B cell (primary cell): ENCODE results near the gene C9orf152. TPM values are rescaled to one million over a fixed set of nuclear protein-coding genes. Genes with fewer than 3 reads are reported as not detected.

Source experiments
- ATAC-seq: fragments of 200-7000 bp; cut with Tn5 transposase; one replicate; pipeline ENCODE4 v1.10.0; 2021; ENCODE audit warnings: low read depth, mild to moderate bottlenecking, moderate number of reproducible peaks, moderate library complexity
- CTCF ChIA-PET: fragments of 350-600 bp; sonication (Branson Sonifier 250); formaldehyde crosslinking; loops from one replicate; lab custom pipeline; 2021; ENCODE audit warnings: antibody characterized with exemption, inconsistent platforms; lab: Charles Lee
- POLR2A ChIA-PET: fragments of 350-600 bp; sonication (Branson Sonifier 250); formaldehyde crosslinking; loops from one replicate; lab custom pipeline; 2021; ENCODE audit warnings: antibody characterized with exemption; lab: Charles Lee
- DNase-seq: peaks from one replicate; pipeline ENCODE4 v3.0.0; 2013
- H2AFZ ChIP-seq: 2 replicates; pipeline ENCODE4 v1.6.1; 2012; ENCODE audit warnings: mild to moderate bottlenecking, low read depth, low read length; ENCODE audit not compliant: insufficient read depth, poor library complexity, severe bottlenecking
- H3K27ac ChIP-seq, 2 donors: 1 replicate in 1 of 2; 2 replicates in 1 of 2; pipeline ENCODE4 v1.5.1; 2012 to 2013; ENCODE audit warnings: low read length in 2 of 2, mild to moderate bottlenecking in 2 of 2, moderate library complexity in 1 of 2
- H3K27me3 ChIP-seq, 4 experiments: fragments of 200-600 bp in 1 of 4; sonication (generic) in 1 of 4; replicated peaks in 1 of 4; 1 replicate in 2 of 4; 2 replicates in 2 of 4; pipeline versions ENCODE4 v1.6.1 to v1.7.0; 2013 to 2016; ENCODE audit warnings: low read length in 3 of 4, mild to moderate bottlenecking in 2 of 4, mixed read lengths in 1 of 4, moderate library complexity in 1 of 4; ENCODE audit not compliant: insufficient read depth in 4 of 4, control insufficient read depth in 3 of 4; ENCODE audit errors: control extremely low read depth in 1 of 4
- H3K36me3 ChIP-seq, 2 experiments: replicated peaks in 1 of 2; 1 replicate in 1 of 2; 2 replicates in 1 of 2; pipeline versions ENCODE4 v1.6.1 to v1.7.1; 2013; ENCODE audit warnings: low read length in 1 of 2; ENCODE audit not compliant: insufficient read depth in 2 of 2, control insufficient read depth in 1 of 2; ENCODE audit errors: control extremely low read depth in 1 of 2, extremely low read depth in 1 of 2
- H3K4me1 ChIP-seq, 2 donors: fragments of 200-600 bp in 1 of 2; sonication (generic) in 1 of 2; 1 replicate in 1 of 2; 2 replicates in 1 of 2; pipeline versions ENCODE4 v1.5.1 to v1.6.1; 2013 to 2017; ENCODE audit warnings: low read length in 2 of 2; ENCODE audit not compliant: control insufficient read depth in 2 of 2, insufficient read depth in 2 of 2
- H3K4me2 ChIP-seq: replicated peaks from 2 replicates; pipeline ENCODE3; 2012; ENCODE audit warnings: mild to moderate bottlenecking, low read depth, low read length; ENCODE audit not compliant: poor library complexity, severe bottlenecking
- H3K4me3 ChIP-seq, 5 experiments: fragments of 200-600 bp in 1 of 5; sonication (generic) in 1 of 5; 1 replicate in 3 of 5; 2 replicates in 2 of 5; pipeline versions ENCODE4 v1.5.1 to v1.7.0; 2011 to 2016; ENCODE audit warnings: low read length in 4 of 5, mild to moderate bottlenecking in 4 of 5, low read depth in 2 of 5, control low read depth in 1 of 5, moderate library complexity in 1 of 5; ENCODE audit not compliant: insufficient read depth in 1 of 5; ENCODE audit errors: control extremely low read depth in 1 of 5, extremely low read depth in 1 of 5
- H3K79me2 ChIP-seq: fragments of 200-600 bp; sonication (generic); one replicate; pipeline ENCODE4 v1.6.0; 2016; ENCODE audit warnings: low read length; ENCODE audit not compliant: control insufficient read depth, insufficient read depth
- H3K9ac ChIP-seq: fragments of 200-600 bp; sonication (generic); 2 replicates; pipeline ENCODE4 v1.6.1; 2017; ENCODE audit warnings: mild to moderate bottlenecking, low read length, moderate library complexity
- H3K9me3 ChIP-seq, 3 donors: one replicate each; pipeline versions ENCODE4 v1.6.1 to v1.7.1; 2013; ENCODE audit warnings: low read length in 2 of 3; ENCODE audit not compliant: control insufficient read depth in 2 of 3, insufficient read depth in 1 of 3; ENCODE audit errors: control extremely low read depth in 1 of 3
- H4K20me1 ChIP-seq: 2 replicates; pipeline ENCODE4 v1.6.0; 2012; ENCODE audit warnings: mild to moderate bottlenecking, low read length; ENCODE audit not compliant: insufficient read depth, control insufficient read depth, poor library complexity, severe bottlenecking
- H3K27ac Mint-ChIP-seq: one replicate; pipeline ENCODE4 v1.8.0; 2021; ENCODE audit warnings: mixed read lengths
- H3K27me3 Mint-ChIP-seq: one replicate; pipeline ENCODE4 v1.8.0; 2021; ENCODE audit warnings: mixed read lengths
- H3K4me1 Mint-ChIP-seq: one replicate; pipeline ENCODE4 v1.8.0; 2021; ENCODE audit warnings: mixed read lengths
- H3K4me3 Mint-ChIP-seq: one replicate; pipeline ENCODE4 v1.8.0; 2021; ENCODE audit warnings: mixed read lengths
- H3K9me3 Mint-ChIP-seq: one replicate; pipeline ENCODE4 v1.8.0; 2022; ENCODE audit warnings: mixed read lengths; ENCODE audit not compliant: insufficient read depth
- EZH2 ChIP-seq: IDR thresholded peaks from 2 replicates; pipeline ENCODE4 v1.6.1; 2012; ENCODE audit warnings: borderline replicate concordance, low read depth, mild to moderate bottlenecking, moderate library complexity, low read length; ENCODE audit not compliant: insufficient read depth, poor library complexity, severe bottlenecking
- WGBS: methylation state at CpG from one replicate; pipeline ENCODE4 v1.1.5; 2013; ENCODE audit warnings: missing lambda C conversion rate; ENCODE audit not compliant: insufficient coverage; 5-methylcytosine and 5-hydroxymethylcytosine counted together
- intact Hi-C: fragments of 100-400 bp; cut with micrococcal nuclease; formaldehyde crosslinking; loops from one replicate; pipeline ENCODE4 v1.10.0; 2022
- polyA plus RNA-seq: library from polyadenylated mRNA; depleted of rRNA; stranded (reverse); fragments of >200 nt; gene quantifications from 2 replicates; pipeline ENCODE4 v1.2.3, GENCODE V29; 2012
- total RNA-seq, 2 donors: library from RNA; stranded (reverse); fragments of 120-200 nt in 1 of 2; gene quantifications; 1 replicate in 1 of 2; 2 replicates in 1 of 2; pipeline versions ENCODE4 v1.2.3 to v1.2.4, GENCODE V29; 2013 to 2022
- TF ChIP-seq, protein P1 (sequence below): fragments of 200-600 bp; IDR thresholded peaks from one replicate; pipeline ENCODE4 v1.8.0; 2022; ENCODE audit warnings: antibody characterized with exemption, mild to moderate bottlenecking

Gene C9orf152
- total and polyA plus RNA-seq, 2 donors (not counting 1 experiment from before 2014, with no cell fraction given) = not detected

DNA sequence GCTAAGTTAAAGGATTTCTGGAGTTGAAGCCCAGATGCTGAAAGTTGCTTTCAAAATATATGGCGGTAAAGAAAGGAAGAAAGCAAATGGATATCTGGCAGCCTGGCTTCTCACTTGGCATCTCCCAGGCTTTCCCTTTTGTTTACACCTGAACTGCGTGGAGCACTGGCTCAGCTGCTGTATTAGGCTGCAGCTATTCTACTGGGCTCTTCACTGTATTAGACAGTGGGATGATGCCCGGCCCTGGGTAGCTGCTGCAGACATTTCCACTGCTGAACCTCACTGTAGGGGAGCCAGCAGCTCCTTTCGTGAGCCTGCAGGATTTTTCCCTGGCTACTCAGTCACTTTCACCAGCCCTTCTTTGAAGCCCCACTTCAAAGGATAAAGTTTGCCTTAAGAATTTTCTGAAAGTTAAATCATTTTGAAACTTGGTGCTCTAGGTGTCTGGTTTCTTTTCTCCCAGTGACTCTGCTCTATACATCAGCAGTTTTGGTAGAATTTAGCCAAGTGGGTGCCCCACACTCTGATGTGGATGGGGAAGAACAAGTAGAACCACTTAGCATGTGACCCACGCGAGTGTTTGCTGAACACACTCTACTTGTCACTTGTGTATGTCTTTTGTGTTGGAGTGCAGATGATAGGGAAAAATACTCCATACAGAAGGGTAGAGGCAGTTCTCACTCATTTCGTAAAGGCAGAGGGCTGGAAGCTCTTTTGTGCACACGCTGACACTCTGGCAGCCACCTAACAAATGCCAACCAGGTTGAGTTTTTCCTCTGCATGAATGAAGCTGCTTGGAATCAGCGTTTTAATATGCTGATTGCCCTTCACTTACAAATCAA, 49.9 kb downstream of the C9orf152 start:
- DNase-seq (no peak), ATAC-seq (no peak)
- Histone ChIP-seq H4K20me1 (peaks cover 98% of the 10 kb centered on the region), H3K4me1 (peaks cover 76 to 79% of the 10 kb centered on the region in 2 donors), H3K27me3 (no peaks in the 10 kb centered on the region), H3K79me2 (peaks cover 100% of the 10 kb centered on the region), H2AFZ (no peak overlapping the region), H3K36me3 (peaks cover 9 to 85% of the 10 kb centered on the region in 2 experiments), H3K27ac (peak overlapping the region in 1 of 2 donors; percentile 38), H3K9me3 (no peaks in the 10 kb centered on the region), H3K4me3 (no peak overlapping the region), H3K4me2 (peak overlapping the region; percentile 42), H3K9ac (no peak overlapping the region)
- Mint-ChIP-seq H3K27ac (peak overlapping the region; percentile 80), H3K4me1 (peaks cover 89% of the 10 kb centered on the region), H3K27me3 (no peaks in the 10 kb centered on the region), H3K9me3 (no peaks in the 10 kb centered on the region), H3K4me3 (no peak overlapping the region)
- ChIA-PET CTCF (interaction anchor here (0.8 to 12.2 kb wide), 5 partner anchors 13 to 254 kb away, joined by 3 to 250 read pairs (median 3); no protein-coding TSS in a partner anchor), POLR2A (no interaction called here)
- TF ChIP-seq EZH2 = no peak
- TF ChIP-seq, protein P1, sequence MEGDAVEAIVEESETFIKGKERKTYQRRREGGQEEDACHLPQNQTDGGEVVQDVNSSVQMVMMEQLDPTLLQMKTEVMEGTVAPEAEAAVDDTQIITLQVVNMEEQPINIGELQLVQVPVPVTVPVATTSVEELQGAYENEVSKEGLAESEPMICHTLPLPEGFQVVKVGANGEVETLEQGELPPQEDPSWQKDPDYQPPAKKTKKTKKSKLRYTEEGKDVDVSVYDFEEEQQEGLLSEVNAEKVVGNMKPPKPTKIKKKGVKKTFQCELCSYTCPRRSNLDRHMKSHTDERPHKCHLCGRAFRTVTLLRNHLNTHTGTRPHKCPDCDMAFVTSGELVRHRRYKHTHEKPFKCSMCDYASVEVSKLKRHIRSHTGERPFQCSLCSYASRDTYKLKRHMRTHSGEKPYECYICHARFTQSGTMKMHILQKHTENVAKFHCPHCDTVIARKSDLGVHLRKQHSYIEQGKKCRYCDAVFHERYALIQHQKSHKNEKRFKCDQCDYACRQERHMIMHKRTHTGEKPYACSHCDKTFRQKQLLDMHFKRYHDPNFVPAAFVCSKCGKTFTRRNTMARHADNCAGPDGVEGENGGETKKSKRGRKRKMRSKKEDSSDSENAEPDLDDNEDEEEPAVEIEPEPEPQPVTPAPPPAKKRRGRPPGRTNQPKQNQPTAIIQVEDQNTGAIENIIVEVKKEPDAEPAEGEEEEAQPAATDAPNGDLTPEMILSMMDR = no peak
- WGBS = 83% methylated on average over 7 of the region's 9 CpGs
- intact Hi-C loops = no loop called here

DNA sequence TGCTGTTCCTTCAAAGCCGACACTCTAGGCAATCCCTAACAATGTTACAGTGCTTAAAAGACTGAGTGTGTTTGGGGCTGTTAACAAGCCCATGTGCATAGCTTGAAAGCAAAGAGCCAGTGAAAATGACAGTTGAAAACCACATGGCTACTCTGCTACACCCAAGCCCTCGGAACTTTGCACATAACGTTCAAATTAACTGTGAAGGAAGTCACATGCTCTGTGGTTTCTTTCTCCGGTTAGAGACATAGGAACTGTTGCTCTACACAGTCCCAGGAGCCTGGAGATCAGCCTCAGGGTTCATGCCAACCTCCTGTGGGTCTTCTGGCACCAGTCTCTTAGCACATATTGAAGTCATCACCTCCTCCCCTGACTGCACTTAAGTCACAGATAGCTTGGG, 51.1 kb downstream of the C9orf152 start:
- peaks cover 80 to 84% of the 10 kb centered on the region in 2 donors for H3K4me1 ChIP-seq
- no peaks in the 10 kb centered on the region for H3K9me3 ChIP-seq
- Mint-ChIP-seq H3K27me3 (no peaks in the 10 kb centered on the region), H3K4me1 (peaks cover 93% of the 10 kb centered on the region), H3K27ac (peak overlapping the region; percentile 80), H3K4me3 (peak overlapping the region; percentile 55), H3K9me3 (no peaks in the 10 kb centered on the region)
- TF ChIP-seq, protein P1 = no peak
- no peak for TF ChIP-seq EZH2
- peak; percentile 63 for DNase-seq
- peak overlapping the region; percentile 42 for H3K4me2 ChIP-seq
- H3K9ac ChIP-seq = no peak overlapping the region
- POLR2A ChIA-PET = interaction anchor here (1.3 kb wide), 1 partner anchor 9 kb away, joined by 3 read pairs; no protein-coding TSS in a partner anchor
- peak; percentile 65 for ATAC-seq
- intact Hi-C loops = no loop called here
- peaks cover 9 to 85% of the 10 kb centered on the region in 2 experiments for H3K36me3 ChIP-seq
- CTCF ChIA-PET = interaction anchor here (0.6 to 12.2 kb wide), 6 partner anchors 12 to 268 kb away, joined by 3 to 250 read pairs (median 4); no protein-coding TSS in a partner anchor
- H3K4me3 ChIP-seq = peak overlapping the region in 1 of 5 experiments; percentile 1
- no peaks in the 10 kb centered on the region for H3K27me3 ChIP-seq
- peaks cover 100% of the 10 kb centered on the region for H3K79me2 ChIP-seq
- WGBS = 0% methylated on average over 3 of the region's 4 CpGs
- H4K20me1 ChIP-seq = peaks cover 98% of the 10 kb centered on the region
- no peak overlapping the region for H2AFZ ChIP-seq
- H3K27ac ChIP-seq = peak overlapping the region in 1 of 2 donors; percentile 57
